DOHH2 (cell line): ENCODE measurements around the gene CEP78.

Source experiments
- H3F3A ChIP-seq: fragments of 200-600 bp; sonication (generic), shearing (Covaris generic); 2 replicates; pipeline ENCODE4 v1.6.0; 2016; ENCODE audit warnings: antibody characterized with exemption, mild to moderate bottlenecking; ENCODE audit not compliant: control insufficient read depth, insufficient read depth
- H3K27ac ChIP-seq: fragments of 200-600 bp; sonication (generic); 2 replicates; pipeline ENCODE4 v1.5.1; 2014; ENCODE audit warnings: low read depth, mild to moderate bottlenecking, low read length, moderate library complexity
- H3K27me3 ChIP-seq: fragments of 200-600 bp; sonication (generic); 2 replicates; pipeline ENCODE4 v1.6.1; 2014; ENCODE audit warnings: mild to moderate bottlenecking, low read length, mixed read lengths; ENCODE audit not compliant: control insufficient read depth
- H3K36me3 ChIP-seq: fragments of 200-600 bp; sonication (generic); 2 replicates; pipeline ENCODE4 v1.6.1; 2014; ENCODE audit warnings: mild to moderate bottlenecking, low read length, moderate library complexity, mixed read lengths; ENCODE audit not compliant: control insufficient read depth
- H3K4me1 ChIP-seq: fragments of 200-600 bp; sonication (generic); 2 replicates; pipeline ENCODE4 v1.6.1; 2014; ENCODE audit warnings: mild to moderate bottlenecking, low read length, mixed read lengths; ENCODE audit not compliant: control insufficient read depth
- H3K4me2 ChIP-seq: fragments of 200-600 bp; sonication (generic); 2 replicates; pipeline ENCODE4 v1.6.0; 2014; ENCODE audit warnings: mild to moderate bottlenecking, low read length, moderate library complexity
- H3K4me3 ChIP-seq: fragments of 200-600 bp; sonication (generic); 2 replicates; pipeline ENCODE4 v1.5.1; 2014; ENCODE audit warnings: mild to moderate bottlenecking, low read length, mixed read lengths
- H3K79me2 ChIP-seq: fragments of 200-600 bp; sonication (generic); 2 replicates; pipeline ENCODE4 v1.6.1; 2014; ENCODE audit warnings: mild to moderate bottlenecking, low read length, mixed read lengths; ENCODE audit not compliant: control insufficient read depth
- H3K9me2 ChIP-seq: fragments of 200-600 bp; sonication (generic); replicated peaks from 2 replicates; pipeline ENCODE4 v1.6.1; 2014; ENCODE audit warnings: mild to moderate bottlenecking, low read length, mixed read lengths; ENCODE audit not compliant: control insufficient read depth
- H3K9me3 ChIP-seq: fragments of 200-600 bp; sonication (generic); 2 replicates; pipeline ENCODE4 v1.6.1; 2014; ENCODE audit warnings: antibody characterized with exemption, low read length, mixed read lengths; ENCODE audit not compliant: control insufficient read depth, insufficient read depth
- H4K20me1 ChIP-seq: fragments of 200-600 bp; sonication (generic); 2 replicates; pipeline ENCODE4 v1.6.0; 2014; ENCODE audit warnings: low read depth, mild to moderate bottlenecking, antibody characterized with exemption, low read length, moderate library complexity; ENCODE audit not compliant: control insufficient read depth, insufficient read depth
- EZH2phosphoT487 ChIP-seq: fragments of 200-600 bp; sonication (generic); IDR thresholded peaks from 2 replicates; pipeline ENCODE4 v1.6.1; 2017; ENCODE audit warnings: borderline replicate concordance, mild to moderate bottlenecking, antibody characterized with exemption, low read length, moderate library complexity, mixed read lengths
- TF ChIP-seq, protein P1 (sequence below): fragments of 200-600 bp; sonication (generic); IDR thresholded peaks from one replicate; pipeline ENCODE4 v1.5.1; 2014; ENCODE audit warnings: antibody characterized with exemption, mild to moderate bottlenecking, low read depth, low read length; ENCODE audit not compliant: poor library complexity, severe bottlenecking

CEP78 gene

DNA sequence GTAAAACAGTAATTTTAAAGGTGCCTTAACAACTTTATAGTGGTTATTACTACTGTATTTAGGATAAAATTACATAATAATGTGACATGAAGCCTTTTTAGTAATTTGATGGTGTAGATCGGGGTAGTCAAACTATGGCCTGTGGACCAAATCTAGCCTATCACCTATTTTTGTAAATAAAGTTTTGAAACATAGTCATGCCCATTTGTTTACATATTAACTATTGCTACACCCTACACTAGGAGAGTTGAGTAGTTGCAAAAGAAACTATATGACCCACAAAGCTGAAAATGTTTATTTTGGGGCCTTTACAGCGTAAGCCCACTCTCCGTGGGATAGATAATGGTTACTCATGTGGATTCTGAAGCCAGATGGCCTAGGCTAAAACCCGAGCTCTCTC, 6.2 kb downstream of the CEP78 start:
- H3F3A ChIP-seq, result no peaks in the 10 kb centered on the region
- no peak overlapping the region for H3K27ac ChIP-seq
- H3K4me2 ChIP-seq, result no peak overlapping the region
- no peaks in the 10 kb centered on the region for H3K27me3 ChIP-seq
- peaks cover 15% of the 10 kb centered on the region for H3K4me1 ChIP-seq
- no peaks in the 10 kb centered on the region for H4K20me1 ChIP-seq
- H3K9me3 ChIP-seq, result no peaks in the 10 kb centered on the region
- no peaks in the 10 kb centered on the region for H3K9me2 ChIP-seq
- peaks cover 68% of the 10 kb centered on the region for H3K36me3 ChIP-seq
- TF ChIP-seq EZH2phosphoT487, result no peak
- TF ChIP-seq, protein P1, sequence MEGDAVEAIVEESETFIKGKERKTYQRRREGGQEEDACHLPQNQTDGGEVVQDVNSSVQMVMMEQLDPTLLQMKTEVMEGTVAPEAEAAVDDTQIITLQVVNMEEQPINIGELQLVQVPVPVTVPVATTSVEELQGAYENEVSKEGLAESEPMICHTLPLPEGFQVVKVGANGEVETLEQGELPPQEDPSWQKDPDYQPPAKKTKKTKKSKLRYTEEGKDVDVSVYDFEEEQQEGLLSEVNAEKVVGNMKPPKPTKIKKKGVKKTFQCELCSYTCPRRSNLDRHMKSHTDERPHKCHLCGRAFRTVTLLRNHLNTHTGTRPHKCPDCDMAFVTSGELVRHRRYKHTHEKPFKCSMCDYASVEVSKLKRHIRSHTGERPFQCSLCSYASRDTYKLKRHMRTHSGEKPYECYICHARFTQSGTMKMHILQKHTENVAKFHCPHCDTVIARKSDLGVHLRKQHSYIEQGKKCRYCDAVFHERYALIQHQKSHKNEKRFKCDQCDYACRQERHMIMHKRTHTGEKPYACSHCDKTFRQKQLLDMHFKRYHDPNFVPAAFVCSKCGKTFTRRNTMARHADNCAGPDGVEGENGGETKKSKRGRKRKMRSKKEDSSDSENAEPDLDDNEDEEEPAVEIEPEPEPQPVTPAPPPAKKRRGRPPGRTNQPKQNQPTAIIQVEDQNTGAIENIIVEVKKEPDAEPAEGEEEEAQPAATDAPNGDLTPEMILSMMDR, result no peak
- peaks cover 27% of the 10 kb centered on the region for H3K79me2 ChIP-seq
- no peak overlapping the region for H3K4me3 ChIP-seq

DNA sequence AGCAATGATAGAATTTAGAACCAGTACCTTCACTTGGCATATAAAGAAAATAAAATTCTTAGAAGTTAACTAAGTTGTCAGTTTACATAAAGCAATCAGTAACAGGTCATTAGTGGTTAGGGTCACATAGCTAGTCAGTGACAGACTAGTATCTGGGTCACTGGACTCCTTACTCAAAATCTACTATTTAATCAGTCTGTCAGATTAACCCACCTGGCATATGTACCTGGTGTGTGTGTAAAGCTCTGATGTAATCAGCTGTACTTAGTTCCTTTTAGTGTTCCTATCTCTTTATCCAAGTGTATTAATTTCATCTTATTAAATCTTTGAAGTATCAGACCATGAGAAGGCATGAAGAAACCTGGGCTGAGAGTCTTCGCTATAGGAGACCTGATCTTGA, 7.3 kb downstream of the CEP78 start:
- Histone ChIP-seq H3F3A (no peaks in the 10 kb centered on the region), H3K4me2 (no peak overlapping the region), H3K27me3 (no peaks in the 10 kb centered on the region), H3K79me2 (peaks cover 16% of the 10 kb centered on the region), H3K9me2 (no peaks in the 10 kb centered on the region), H3K27ac (no peak overlapping the region), H3K4me1 (peaks cover 6% of the 10 kb centered on the region), H3K9me3 (no peaks in the 10 kb centered on the region), H3K4me3 (no peak overlapping the region), H4K20me1 (no peaks in the 10 kb centered on the region), H3K36me3 (peaks cover 69% of the 10 kb centered on the region)
- TF ChIP-seq, protein P1, result no peak
- no peak for TF ChIP-seq EZH2phosphoT487

DNA sequence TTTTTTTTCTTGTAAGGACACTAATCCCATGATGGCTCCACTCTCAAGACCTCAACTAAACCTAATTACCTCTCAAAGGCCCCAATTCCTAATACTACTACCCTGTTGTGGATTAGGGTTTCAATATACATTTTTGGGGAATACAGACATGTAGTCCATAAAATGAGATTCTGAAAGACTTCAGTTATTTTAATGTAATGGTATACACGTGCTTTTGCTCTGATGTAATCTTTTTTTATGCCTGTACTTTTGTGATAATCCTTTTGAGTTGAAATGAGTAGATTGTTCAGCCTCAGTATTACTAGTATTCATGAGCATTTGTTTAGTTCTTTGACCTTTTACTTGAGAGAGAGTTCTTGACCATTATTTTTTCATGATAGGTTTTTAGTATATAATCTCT, 9.5 kb downstream of the CEP78 start:
- no peak overlapping the region for H3K4me2 ChIP-seq
- no peaks in the 10 kb centered on the region for H3K9me3 ChIP-seq
- no peaks in the 10 kb centered on the region for H3K27me3 ChIP-seq
- TF ChIP-seq, protein P1, result no peak
- no peak for TF ChIP-seq EZH2phosphoT487
- H3K4me3 ChIP-seq, result no peak overlapping the region
- no peaks in the 10 kb centered on the region for H4K20me1 ChIP-seq
- H3K4me1 ChIP-seq, result no peaks in the 10 kb centered on the region
- no peak overlapping the region for H3K27ac ChIP-seq
- no peaks in the 10 kb centered on the region for H3F3A ChIP-seq
- no peaks in the 10 kb centered on the region for H3K79me2 ChIP-seq
- peaks cover 72% of the 10 kb centered on the region for H3K36me3 ChIP-seq
- no peaks in the 10 kb centered on the region for H3K9me2 ChIP-seq

DNA sequence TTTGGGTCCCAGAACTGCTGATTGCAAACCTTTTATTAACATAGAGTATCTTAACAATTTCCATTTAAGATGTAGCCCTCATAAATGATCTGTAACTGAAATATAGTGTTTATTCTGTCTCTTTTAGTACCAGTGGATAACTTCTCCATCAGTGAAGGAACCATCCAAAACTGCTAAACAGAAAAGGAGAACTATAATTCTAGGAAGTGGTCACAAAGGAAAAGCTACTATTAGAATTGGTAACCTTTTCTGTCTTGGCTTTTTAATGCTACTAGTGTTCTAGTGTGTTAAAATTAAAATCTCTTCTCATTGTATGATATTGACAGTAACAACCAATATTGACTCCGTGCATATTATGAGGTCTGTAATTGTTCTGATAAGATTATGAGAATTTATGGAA, 12.8 kb downstream of the CEP78 start:
- Histone ChIP-seq H3K79me2 (no peaks in the 10 kb centered on the region), H3K36me3 (peaks cover 68% of the 10 kb centered on the region), H3K27ac (no peak overlapping the region), H4K20me1 (no peaks in the 10 kb centered on the region), H3K4me2 (no peak overlapping the region), H3K27me3 (no peaks in the 10 kb centered on the region), H3K9me2 (no peaks in the 10 kb centered on the region), H3K9me3 (no peaks in the 10 kb centered on the region), H3K4me1 (no peaks in the 10 kb centered on the region), H3K4me3 (no peak overlapping the region), H3F3A (no peaks in the 10 kb centered on the region)
- no peak for TF ChIP-seq EZH2phosphoT487
- TF ChIP-seq, protein P1, result no peak
